HCT116 (cell line): ENCODE results near the gene TMEM247.

Source experiments
- CBX3 ChIP-seq: IDR thresholded peaks from 2 replicates; pipeline ENCODE4 v1.6.1; 2012; ENCODE audit warnings: low read depth
- CTCF ChIP-seq, 3 experiments: fragments of 200-600 bp in 1 of 3; sonication (generic) in 1 of 3; IDR thresholded peaks in 2 of 3; conservative IDR thresholded peaks in 1 of 3; 2 replicates each; pipeline ENCODE4 v1.5.1; 2012 to 2017; ENCODE audit warnings: low read depth in 2 of 3, low read length in 2 of 3, antibody characterized with exemption in 1 of 3, borderline replicate concordance in 1 of 3, control low read depth in 1 of 3, mild to moderate bottlenecking in 1 of 3, mixed read lengths in 1 of 3, mixed run types in 1 of 3, moderate library complexity in 1 of 3; ENCODE audit not compliant: insufficient read depth in 1 of 3
- MAX ChIP-seq: IDR thresholded peaks from 2 replicates; pipeline ENCODE4 v1.6.1; 2012
- RAD21 ChIP-seq: IDR thresholded peaks from 2 replicates; pipeline ENCODE4 v1.6.1; 2012; ENCODE audit warnings: low read depth, mild to moderate bottlenecking

- TF ChIP-seq CBX3 (no peak), CTCF (IDR thresholded peaks at IDR 0.05 in 2 of 3, conservative IDR thresholded peaks at IDR 0.05 in 1 of 3; ENCODE audit: borderline replicate concordance in 1 of 3, insufficient read depth in 1 of 3, low read depth in 2 of 3, low read length in 2 of 3) (no peak), RAD21 (no peak), MAX (no peak)
These were observed 39.9 kb downstream of the TMEM247 start for GRCh38 chr2:46519265-46519664.
